Keratinocyte (primary cell): ENCODE measurements around the gene CCDC171. TPM values are rescaled to one million over a fixed set of nuclear protein-coding genes. Genes with fewer than 3 reads are reported as not detected.

Experiments used
- DNase-seq: peaks from one replicate; pipeline ENCODE4 v3.0.0-alpha.2; 2011; ENCODE audit warnings: low read depth, missing footprints, low spot score
- FAIRE-seq: peaks from 2 replicates; lab custom pipeline; 2011; peaks lifted over from hg19 to GRCh38; lab: Jason Lieb, UNC
- H2AFZ ChIP-seq: 2 replicates; pipeline ENCODE4 v1.6.0; 2012; ENCODE audit warnings: low read length, control low read depth, inconsistent platforms; ENCODE audit not compliant: control insufficient read depth
- H3K27ac ChIP-seq: 2 replicates; pipeline ENCODE4 v1.5.1; 2011; ENCODE audit warnings: low read length; ENCODE audit not compliant: control insufficient read depth, insufficient read depth
- H3K27me3 ChIP-seq: 3 replicates; pipeline ENCODE4 v1.6.0; 2011; ENCODE audit warnings: low read length; ENCODE audit not compliant: control insufficient read depth, insufficient read depth; ENCODE audit errors: extremely low read depth
- H3K36me3 ChIP-seq, 2 experiments: 2 replicates in 1 of 2; 3 replicates in 1 of 2; pipeline ENCODE4 v1.5.1; 2011; ENCODE audit warnings: low read length in 2 of 2, mild to moderate bottlenecking in 1 of 2; ENCODE audit not compliant: control insufficient read depth in 2 of 2, insufficient read depth in 2 of 2; ENCODE audit errors: extremely low read depth in 1 of 2
- H3K4me1 ChIP-seq: 3 replicates; pipeline ENCODE4 v1.5.1; 2011; ENCODE audit warnings: low read length; ENCODE audit not compliant: control insufficient read depth, insufficient read depth; ENCODE audit errors: extremely low read depth
- H3K4me2 ChIP-seq: 3 replicates; pipeline ENCODE4 v1.6.0; 2011; ENCODE audit warnings: low read depth, low read length; ENCODE audit not compliant: control insufficient read depth, insufficient read depth; ENCODE audit errors: extremely low read depth
- H3K4me3 ChIP-seq, 3 experiments: fragments of 200-600 bp in 1 of 3; sonication (generic) in 1 of 3; 2 replicates in 2 of 3; 3 replicates in 1 of 3; pipeline ENCODE4 v1.5.1; 2011 to 2016; ENCODE audit warnings: low read length in 3 of 3, mild to moderate bottlenecking in 3 of 3, control low read depth in 2 of 3, inconsistent platforms in 1 of 3, low read depth in 1 of 3, mixed read lengths in 1 of 3, mixed run types in 1 of 3, moderate library complexity in 1 of 3; ENCODE audit not compliant: control insufficient read depth in 2 of 3, insufficient read depth in 2 of 3; ENCODE audit errors: extremely low read depth in 1 of 3
- H3K79me2 ChIP-seq: 2 replicates; pipeline ENCODE4 v1.6.0; 2012; ENCODE audit warnings: low read length; ENCODE audit not compliant: control insufficient read depth, insufficient read depth
- H3K9ac ChIP-seq: 3 replicates; pipeline ENCODE4 v1.6.0; 2011; ENCODE audit warnings: low read length; ENCODE audit not compliant: control insufficient read depth, insufficient read depth; ENCODE audit errors: extremely low read depth
- H3K9me1 ChIP-seq: 3 replicates; pipeline ENCODE4 v1.6.0; 2011; ENCODE audit warnings: low read length; ENCODE audit not compliant: control insufficient read depth, insufficient read depth; ENCODE audit errors: extremely low read depth
- H3K9me3 ChIP-seq: 2 replicates; pipeline ENCODE4 v1.5.1; 2012; ENCODE audit warnings: low read depth, low read length; ENCODE audit not compliant: control insufficient read depth
- H4K20me1 ChIP-seq: 3 replicates; pipeline ENCODE4 v1.6.0; 2011; ENCODE audit warnings: low read length; ENCODE audit not compliant: control insufficient read depth, insufficient read depth; ENCODE audit errors: extremely low read depth
- EZH2 ChIP-seq: IDR thresholded peaks from one replicate; pipeline ENCODE4 v1.6.1; 2012; ENCODE audit warnings: inconsistent platforms, mild to moderate bottlenecking, low read length, moderate library complexity
- dilution Hi-C: fragments of 300-500 bp; cut with MboI; formaldehyde crosslinking; loops from one replicate; pipeline ENCODE4 v1.7.0; 2020; ENCODE audit warnings: low sequenced_read_pairs; ENCODE audit not compliant: extremely low pct_ligation_motif_present
- polyA plus RNA-seq, 5 experiments: library from polyadenylated mRNA; depleted of rRNA in 3 of 5; stranded (reverse) in 3 of 5; stranded (forward) in 1 of 5; unstranded in 1 of 5; fragments of >200 nt; gene quantifications; 1 replicate in 1 of 5; 2 replicates in 3 of 5; 3 replicates in 1 of 5; pipeline versions ENCODE4 v1.2.1 to v1.2.3, GENCODE V29; 2011 to 2012; ENCODE audit warnings: missing spikeins in 2 of 5, low read depth in 1 of 5, low replicate concordance in 1 of 5
- TF ChIP-seq, protein P1 (sequence below), 3 experiments: IDR thresholded peaks in 1 of 3; conservative IDR thresholded peaks in 1 of 3; optimal IDR thresholded peaks in 1 of 3; 2 replicates in 2 of 3; 3 replicates in 1 of 3; pipeline versions ENCODE3 to v1.5.1; 2011; ENCODE audit warnings: low read length in 3 of 3, mild to moderate bottlenecking in 3 of 3, moderate library complexity in 2 of 3, control low read depth in 1 of 3, inconsistent platforms in 1 of 3; ENCODE audit not compliant: insufficient read depth in 2 of 3; ENCODE audit errors: extremely low read depth in 1 of 3

Gene CCDC171
- polyA plus RNA-seq, 1 donor (not counting 4 experiments of a cell fraction or from before 2014, with no cell fraction given) = 0.46 TPM

- Histone ChIP-seq H3K4me1 (no peaks in the 10 kb centered on the region), H4K20me1 (no peaks in the 10 kb centered on the region), H2AFZ (no peak overlapping the region), H3K36me3 (no peaks in the 10 kb centered on the region), H3K9me1 (no peaks in the 10 kb centered on the region), H3K27ac (no peak overlapping the region), H3K4me2 (no peak overlapping the region), H3K4me3 (no peak overlapping the region), H3K27me3 (no peaks in the 10 kb centered on the region), H3K9me3 (no peaks in the 10 kb centered on the region), H3K79me2 (no peaks in the 10 kb centered on the region), H3K9ac (no peak overlapping the region)
- dilution Hi-C loops = no loop called here
- TF ChIP-seq, protein P1, sequence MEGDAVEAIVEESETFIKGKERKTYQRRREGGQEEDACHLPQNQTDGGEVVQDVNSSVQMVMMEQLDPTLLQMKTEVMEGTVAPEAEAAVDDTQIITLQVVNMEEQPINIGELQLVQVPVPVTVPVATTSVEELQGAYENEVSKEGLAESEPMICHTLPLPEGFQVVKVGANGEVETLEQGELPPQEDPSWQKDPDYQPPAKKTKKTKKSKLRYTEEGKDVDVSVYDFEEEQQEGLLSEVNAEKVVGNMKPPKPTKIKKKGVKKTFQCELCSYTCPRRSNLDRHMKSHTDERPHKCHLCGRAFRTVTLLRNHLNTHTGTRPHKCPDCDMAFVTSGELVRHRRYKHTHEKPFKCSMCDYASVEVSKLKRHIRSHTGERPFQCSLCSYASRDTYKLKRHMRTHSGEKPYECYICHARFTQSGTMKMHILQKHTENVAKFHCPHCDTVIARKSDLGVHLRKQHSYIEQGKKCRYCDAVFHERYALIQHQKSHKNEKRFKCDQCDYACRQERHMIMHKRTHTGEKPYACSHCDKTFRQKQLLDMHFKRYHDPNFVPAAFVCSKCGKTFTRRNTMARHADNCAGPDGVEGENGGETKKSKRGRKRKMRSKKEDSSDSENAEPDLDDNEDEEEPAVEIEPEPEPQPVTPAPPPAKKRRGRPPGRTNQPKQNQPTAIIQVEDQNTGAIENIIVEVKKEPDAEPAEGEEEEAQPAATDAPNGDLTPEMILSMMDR (optimal IDR thresholded peaks at IDR 0.05 in 1 of 3, IDR thresholded peaks at IDR 0.05 in 1 of 3, conservative IDR thresholded peaks at IDR 0.05 in 1 of 3; ENCODE audit: extremely low read depth in 1 of 3, insufficient read depth in 2 of 3, low read length in 3 of 3) = no peak
- no peak for TF ChIP-seq EZH2
- DNase-seq = no peak
- no peak for FAIRE-seq
Observed at GRCh38 chr9:15578714-15579113, 25.9 kb downstream of the CCDC171 start.

GRCh38 chr9:15584379-15584778 lies 31.5 kb downstream of the CCDC171 start:
- Histone ChIP-seq H2AFZ (no peak overlapping the region), H3K36me3 (no peaks in the 10 kb centered on the region), H3K4me2 (no peak overlapping the region), H3K4me3 (no peak overlapping the region), H3K9me3 (no peaks in the 10 kb centered on the region), H3K79me2 (no peaks in the 10 kb centered on the region), H3K9ac (no peak overlapping the region), H3K27me3 (no peaks in the 10 kb centered on the region), H4K20me1 (no peaks in the 10 kb centered on the region), H3K4me1 (no peaks in the 10 kb centered on the region), H3K9me1 (no peaks in the 10 kb centered on the region), H3K27ac (no peak overlapping the region)
- FAIRE-seq (no peak), DNase-seq (no peak)
- dilution Hi-C loops = no loop called here
- TF ChIP-seq, protein P1 (optimal IDR thresholded peaks at IDR 0.05 in 1 of 3, IDR thresholded peaks at IDR 0.05 in 1 of 3, conservative IDR thresholded peaks at IDR 0.05 in 1 of 3; ENCODE audit: extremely low read depth in 1 of 3, insufficient read depth in 2 of 3, low read length in 3 of 3) = no peak
- no peak for TF ChIP-seq EZH2
